LNCAP (cell line): ENCODE measurements around the gene ADGRD1.

ENCODE experiments used
- TF ChIP-seq, protein P1 (sequence below): fragments of 450-650 bp; IDR thresholded peaks from 2 replicates; pipeline ENCODE4 v1.5.1; 2017; ENCODE audit warnings: mild to moderate bottlenecking

ADGRD1 gene

DNA sequence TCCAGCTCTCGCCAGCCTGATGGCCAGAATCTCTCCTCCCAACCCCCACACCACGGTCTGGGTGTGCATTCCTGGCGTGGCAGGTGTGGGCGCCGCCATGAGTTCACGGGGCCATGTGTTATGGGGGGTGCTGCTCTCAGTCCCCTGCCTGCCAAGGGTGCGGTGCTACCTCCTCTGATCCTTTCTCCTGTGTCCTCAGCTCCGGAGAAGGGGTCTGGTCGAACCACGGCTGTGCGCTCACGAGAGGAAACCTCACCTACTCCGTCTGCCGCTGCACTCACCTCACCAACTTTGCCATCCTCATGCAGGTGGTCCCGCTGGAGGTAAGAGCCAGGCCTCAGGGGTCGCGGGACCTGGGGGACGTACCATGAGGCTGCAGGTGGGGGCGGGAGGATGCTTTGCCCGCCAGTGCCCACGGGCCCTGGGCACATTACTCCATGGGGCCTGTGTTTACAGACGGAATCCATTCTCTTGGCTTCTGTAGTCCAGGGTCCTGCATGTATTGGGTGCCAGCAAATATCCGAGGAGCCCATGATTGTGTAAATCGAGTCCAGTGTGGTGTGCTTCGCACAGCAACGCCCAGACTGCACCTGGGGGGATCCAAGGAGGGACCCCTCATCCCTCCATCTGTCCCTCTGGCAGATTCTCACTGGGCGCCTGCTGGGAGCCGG lies 130.8 kb downstream of the ADGRD1 start:
- TF ChIP-seq, protein P1, sequence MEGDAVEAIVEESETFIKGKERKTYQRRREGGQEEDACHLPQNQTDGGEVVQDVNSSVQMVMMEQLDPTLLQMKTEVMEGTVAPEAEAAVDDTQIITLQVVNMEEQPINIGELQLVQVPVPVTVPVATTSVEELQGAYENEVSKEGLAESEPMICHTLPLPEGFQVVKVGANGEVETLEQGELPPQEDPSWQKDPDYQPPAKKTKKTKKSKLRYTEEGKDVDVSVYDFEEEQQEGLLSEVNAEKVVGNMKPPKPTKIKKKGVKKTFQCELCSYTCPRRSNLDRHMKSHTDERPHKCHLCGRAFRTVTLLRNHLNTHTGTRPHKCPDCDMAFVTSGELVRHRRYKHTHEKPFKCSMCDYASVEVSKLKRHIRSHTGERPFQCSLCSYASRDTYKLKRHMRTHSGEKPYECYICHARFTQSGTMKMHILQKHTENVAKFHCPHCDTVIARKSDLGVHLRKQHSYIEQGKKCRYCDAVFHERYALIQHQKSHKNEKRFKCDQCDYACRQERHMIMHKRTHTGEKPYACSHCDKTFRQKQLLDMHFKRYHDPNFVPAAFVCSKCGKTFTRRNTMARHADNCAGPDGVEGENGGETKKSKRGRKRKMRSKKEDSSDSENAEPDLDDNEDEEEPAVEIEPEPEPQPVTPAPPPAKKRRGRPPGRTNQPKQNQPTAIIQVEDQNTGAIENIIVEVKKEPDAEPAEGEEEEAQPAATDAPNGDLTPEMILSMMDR = no peak

DNA sequence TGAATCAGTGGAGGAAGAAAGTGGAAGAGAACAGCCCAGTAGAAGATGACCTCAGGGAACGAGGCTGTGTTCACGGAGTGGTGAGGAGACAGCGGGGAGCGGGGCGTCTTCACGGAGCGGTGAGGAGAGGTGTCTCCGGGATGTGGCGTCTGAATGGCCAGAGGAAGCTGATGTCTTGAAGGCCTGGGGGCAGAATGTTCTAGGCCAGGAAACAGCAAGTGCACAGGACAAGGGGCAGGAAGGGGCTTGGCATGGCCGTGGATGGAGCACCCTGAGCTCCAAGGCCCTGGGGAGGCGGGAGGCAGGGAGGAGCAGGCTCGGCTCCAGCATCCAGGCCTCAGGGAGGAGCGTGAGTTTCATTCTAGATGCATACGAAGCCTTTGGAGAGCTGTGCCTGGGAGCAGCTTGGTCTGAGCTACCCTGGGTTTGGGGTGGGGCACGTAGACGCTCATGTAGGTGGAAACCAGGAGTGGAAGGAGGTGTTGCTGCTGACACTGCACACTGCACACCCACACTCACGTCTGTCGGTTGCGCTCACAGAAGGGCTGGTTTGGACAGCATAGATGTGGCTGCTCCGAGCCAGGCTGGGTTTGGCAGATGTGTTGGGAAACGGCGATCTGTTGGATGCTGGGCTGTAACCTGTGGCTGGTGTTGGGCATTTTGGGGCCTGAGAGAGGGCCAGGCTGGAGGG lies 131.6 kb downstream of the ADGRD1 start:
- TF ChIP-seq, protein P1 = no peak

DNA sequence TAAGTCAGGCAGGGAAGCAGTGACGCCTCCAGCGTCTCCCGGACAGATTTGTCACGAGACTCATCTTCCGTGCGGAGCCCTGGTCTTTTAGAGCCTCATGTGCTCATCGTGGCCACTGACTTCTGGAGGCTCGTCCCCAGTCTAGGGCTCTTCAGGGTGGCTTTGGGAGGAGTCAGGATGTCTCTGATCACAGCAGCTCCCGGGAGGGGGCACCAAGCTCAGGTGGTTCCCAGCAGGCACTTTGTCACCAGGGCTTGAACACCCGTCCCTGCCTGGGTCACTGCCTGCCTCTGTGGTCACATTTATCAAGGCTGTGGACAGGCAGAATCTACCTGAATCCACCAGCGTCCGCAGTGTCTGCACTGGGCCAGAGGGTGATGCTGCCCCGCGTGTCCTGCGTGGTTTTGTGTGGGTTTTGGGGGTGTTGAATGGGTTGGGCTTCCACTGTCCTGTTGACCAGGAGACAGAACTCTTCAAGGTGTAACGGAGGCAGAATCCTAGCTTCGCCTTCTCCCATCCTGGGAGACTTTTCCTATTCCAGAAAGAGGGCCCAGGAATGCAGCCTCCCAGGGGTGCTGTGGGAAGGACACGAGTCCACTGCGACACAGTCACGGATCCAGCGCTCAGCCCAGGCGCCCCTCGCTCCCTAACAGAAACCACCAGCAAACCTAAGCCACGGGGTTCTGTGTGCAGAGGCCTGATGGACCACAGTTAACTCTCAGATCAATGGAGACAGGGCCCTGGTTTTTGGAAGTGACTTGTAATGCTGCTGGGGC lies 132.3 kb downstream of the ADGRD1 start:
- TF ChIP-seq, protein P1 = no peak

DNA sequence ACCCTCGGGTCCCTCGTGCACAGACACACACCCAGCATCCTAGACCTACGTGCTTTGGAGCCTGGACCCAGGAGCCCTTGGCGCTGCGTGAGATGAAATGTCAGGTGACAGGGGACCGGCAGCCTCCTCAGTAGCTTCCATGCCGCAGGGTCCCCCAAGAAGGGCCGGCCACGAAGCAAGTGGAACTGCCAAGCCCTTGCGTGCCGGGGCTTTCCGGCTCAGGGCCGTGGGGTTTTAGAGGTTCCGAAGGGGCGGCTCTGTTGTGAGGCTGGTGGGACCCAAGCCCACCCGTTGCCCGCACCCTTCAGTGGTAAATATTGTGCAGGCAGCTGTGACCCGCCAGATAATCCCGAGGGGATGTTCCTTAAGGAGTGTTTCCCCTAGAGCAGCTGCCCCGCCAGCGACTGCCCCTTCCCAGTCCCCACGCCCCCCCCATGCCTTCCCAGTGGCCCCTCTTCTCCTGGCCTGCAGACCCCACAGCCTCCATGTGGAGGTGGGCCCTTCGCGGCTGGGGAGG lies 133.7 kb downstream of the ADGRD1 start:
- TF ChIP-seq, protein P1 = no peak

DNA sequence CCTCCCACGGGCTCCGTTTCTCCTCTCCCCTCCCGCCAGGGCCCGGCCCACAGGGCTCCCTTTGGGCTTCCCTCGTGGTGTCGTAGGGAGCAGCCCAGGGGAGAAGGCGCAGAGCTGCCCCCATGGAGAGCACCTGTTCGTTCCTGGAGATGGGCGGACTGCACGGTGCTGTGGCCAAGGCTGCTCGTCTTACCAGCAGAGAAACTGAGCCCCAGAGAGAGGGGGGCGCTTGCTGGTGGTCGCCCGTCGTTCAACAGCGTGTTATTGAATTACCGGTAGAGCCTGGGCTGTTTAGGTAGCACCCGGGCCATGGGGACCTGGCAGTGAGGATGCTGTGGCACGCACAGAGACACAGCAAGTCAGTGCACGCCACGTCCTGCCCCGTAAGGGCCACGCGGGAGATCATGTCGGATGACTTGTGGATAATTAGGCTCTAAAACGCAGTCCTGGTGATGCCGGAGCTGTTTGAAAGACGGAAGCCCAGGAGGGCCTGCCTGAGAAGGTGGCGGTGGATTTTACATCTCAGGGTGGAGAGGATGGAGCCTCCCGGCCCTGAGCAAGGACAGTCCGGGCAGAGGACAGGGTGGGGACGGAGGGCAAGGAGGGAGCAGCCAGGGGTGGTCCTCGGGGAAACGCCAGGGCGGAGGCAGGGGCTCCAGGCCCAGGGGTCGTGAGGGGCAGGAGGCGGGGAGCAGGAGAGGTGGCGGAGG lies 134.4 kb downstream of the ADGRD1 start:
- TF ChIP-seq, protein P1 = no peak

DNA sequence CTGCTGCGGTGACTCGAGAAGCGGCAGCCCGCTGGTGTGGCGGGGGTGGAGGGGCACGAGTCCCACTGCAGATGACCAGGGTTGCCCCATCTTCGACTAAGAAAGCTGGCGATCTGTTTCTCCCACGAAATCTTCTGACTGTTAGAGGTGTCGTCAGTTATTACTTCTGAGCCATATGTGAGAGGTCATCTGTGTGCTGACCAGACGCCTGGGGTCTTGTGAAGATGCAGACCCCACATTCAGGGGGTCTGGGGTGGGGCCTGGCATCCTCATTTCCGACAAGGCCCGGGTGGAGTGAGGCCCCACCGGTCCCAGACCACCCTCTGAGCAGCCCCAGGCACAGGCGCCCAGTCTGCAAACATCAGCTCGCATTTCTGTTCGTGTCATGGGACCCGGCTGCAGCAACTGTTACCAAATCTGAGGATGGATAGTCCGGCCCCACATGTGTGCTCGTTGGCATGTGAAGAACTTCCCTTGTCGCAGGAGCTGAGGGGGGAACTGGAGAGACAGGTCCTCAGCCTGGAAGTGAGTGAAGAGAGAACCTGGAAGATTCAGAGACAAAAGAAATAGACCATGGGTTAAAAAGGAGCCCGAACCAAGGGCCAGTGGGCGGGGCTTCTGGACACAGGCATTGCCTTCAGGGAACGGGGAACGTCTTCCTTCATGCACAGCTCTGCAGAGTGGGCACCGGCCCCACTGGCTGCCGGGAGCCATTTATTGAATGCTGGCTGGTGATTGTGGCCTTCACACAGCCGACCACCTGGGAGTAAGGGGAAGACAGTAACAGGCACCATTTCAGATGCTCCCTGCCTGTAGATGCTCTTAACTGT lies 135.2 kb downstream of the ADGRD1 start:
- TF ChIP-seq, protein P1 = no peak
